Stimulated activated naive CD8-positive, alpha-beta T cell treated with anti-CD3 and anti-CD28 coated beads, Interleukin-15, amount 100 ng/mL, for 72 hours (primary cell): ENCODE results near the gene MTARC2.
A peak's percentile ranks its signal among the peaks of the same experiment; 100 is the strongest.

ENCODE experiments used
- ATAC-seq: fragments of 150-1000 bp; cut with Tn5 transposase; 2 replicates; pipeline ENCODE4 v1.10.0; 2021; ENCODE audit warnings: mild to moderate bottlenecking, moderate library complexity
- DNase-seq, 2 donors: peaks; one replicate each; pipeline ENCODE4 v3.0.0; 2021 to 2022
- H3K27ac Mint-ChIP-seq, 2 donors: one replicate each; pipeline ENCODE4 v1.8.0; 2022; ENCODE audit warnings: mild to moderate bottlenecking in 2 of 2, mixed read lengths in 2 of 2, moderate library complexity in 2 of 2
- H3K27me3 Mint-ChIP-seq: one replicate; pipeline ENCODE4 v1.8.0; 2022; ENCODE audit warnings: mixed read lengths
- H3K4me1 Mint-ChIP-seq: one replicate; pipeline ENCODE4 v1.8.0; 2022; ENCODE audit warnings: mild to moderate bottlenecking, mixed read lengths
- H3K4me3 Mint-ChIP-seq, 2 donors: one replicate each; pipeline ENCODE4 v1.8.0; 2022; ENCODE audit warnings: mild to moderate bottlenecking in 2 of 2, mixed read lengths in 2 of 2, moderate library complexity in 1 of 2
- H3K9me3 Mint-ChIP-seq, 2 donors: one replicate each; pipeline ENCODE4 v1.8.0; 2022; ENCODE audit warnings: mixed read lengths in 2 of 2

Gene MTARC2

GRCh38 chr1:220798338-220798737 is 50.2 kb downstream of the MTARC2 start:
- Mint-ChIP-seq H3K4me1 (no peaks in the 10 kb centered on the region), H3K4me3 (no peak overlapping the region), H3K27me3 (peaks cover 10% of the 10 kb centered on the region), H3K9me3 (no peaks in the 10 kb centered on the region), H3K27ac (peak overlapping the region in 1 of 2 donors; percentile 5)
- ATAC-seq (no peak), DNase-seq (no peak)

- no peak for ATAC-seq
Measured at GRCh38 chr1:220800262-220800661, 52.1 kb downstream of the MTARC2 start.

GRCh38 chr1:220803401-220804201 is 55.5 kb downstream of the MTARC2 start:
- peaks cover 23% of the 10 kb centered on the region for H3K27me3 Mint-ChIP-seq
- peak in 1 of 2 donors; percentile 17 for DNase-seq
- no peak for ATAC-seq
- H3K4me1 Mint-ChIP-seq = no peaks in the 10 kb centered on the region
- no peak overlapping the region for H3K4me3 Mint-ChIP-seq
- no peak overlapping the region for H3K27ac Mint-ChIP-seq
- no peaks in the 10 kb centered on the region for H3K9me3 Mint-ChIP-seq

More at GRCh38 chr1:220800262-220800661, 52.1 kb downstream of the MTARC2 start:
- no peak overlapping the region for H3K4me3 Mint-ChIP-seq
- no peak overlapping the region for H3K27ac Mint-ChIP-seq
- no peak for DNase-seq
- H3K27me3 Mint-ChIP-seq = peaks cover 23% of the 10 kb centered on the region
- no peaks in the 10 kb centered on the region for H3K4me1 Mint-ChIP-seq
- H3K9me3 Mint-ChIP-seq = no peaks in the 10 kb centered on the region

- no peak overlapping the region for H3K4me3 Mint-ChIP-seq
- H3K27me3 Mint-ChIP-seq = peaks cover 23% of the 10 kb centered on the region
- H3K27ac Mint-ChIP-seq = no peak overlapping the region
- no peak for DNase-seq
- no peaks in the 10 kb centered on the region for H3K9me3 Mint-ChIP-seq
- no peaks in the 10 kb centered on the region for H3K4me1 Mint-ChIP-seq
- ATAC-seq = no peak
Measured at GRCh38 chr1:220804202-220804586, 56.1 kb downstream of the MTARC2 start.

GRCh38 chr1:220806408-220806807 is 58.3 kb downstream of the MTARC2 start:
- Mint-ChIP-seq H3K27me3 (peaks cover 32% of the 10 kb centered on the region), H3K27ac (no peak overlapping the region), H3K4me1 (peaks cover 7% of the 10 kb centered on the region), H3K9me3 (no peaks in the 10 kb centered on the region), H3K4me3 (no peak overlapping the region)
- DNase-seq (no peak), ATAC-seq (no peak)

GRCh38 chr1:220807726-220808125 is 59.6 kb downstream of the MTARC2 start:
- Mint-ChIP-seq H3K4me3 (no peak overlapping the region), H3K9me3 (no peaks in the 10 kb centered on the region), H3K4me1 (peaks cover 7% of the 10 kb centered on the region), H3K27me3 (peaks cover 40% of the 10 kb centered on the region), H3K27ac (no peak overlapping the region)
- ATAC-seq = no peak
- DNase-seq = no peak

GRCh38 chr1:220808345-220809186 is 60.4 kb downstream of the MTARC2 start:
- Mint-ChIP-seq H3K4me1 (peaks cover 7% of the 10 kb centered on the region), H3K9me3 (no peaks in the 10 kb centered on the region), H3K27me3 (peaks cover 40% of the 10 kb centered on the region), H3K27ac (no peak overlapping the region), H3K4me3 (no peak overlapping the region)
- ATAC-seq (no peak), DNase-seq (no peak)

- Mint-ChIP-seq H3K27me3 (peaks cover 42% of the 10 kb centered on the region), H3K9me3 (no peaks in the 10 kb centered on the region), H3K27ac (no peak overlapping the region), H3K4me1 (peaks cover 7% of the 10 kb centered on the region), H3K4me3 (no peak overlapping the region)
- ATAC-seq (no peak), DNase-seq (no peak)
Measured at GRCh38 chr1:220809187-220809550, 61.0 kb downstream of the MTARC2 start.

- Mint-ChIP-seq H3K27ac (no peak overlapping the region), H3K9me3 (no peaks in the 10 kb centered on the region), H3K4me3 (no peak overlapping the region), H3K4me1 (peaks cover 7% of the 10 kb centered on the region), H3K27me3 (peaks cover 46% of the 10 kb centered on the region)
- ATAC-seq (no peak), DNase-seq (no peak)
Measured at GRCh38 chr1:220809704-220810103, 61.6 kb downstream of the MTARC2 start.

- H3K27ac Mint-ChIP-seq = no peak overlapping the region
- H3K4me1 Mint-ChIP-seq = peaks cover 7% of the 10 kb centered on the region
- no peaks in the 10 kb centered on the region for H3K9me3 Mint-ChIP-seq
- ATAC-seq (peak; percentile 86), DNase-seq (peak; percentile 61 to 68)
- H3K4me3 Mint-ChIP-seq = peak overlapping the region; percentile 10 to 50
- peaks cover 42% of the 10 kb centered on the region for H3K27me3 Mint-ChIP-seq
Measured at GRCh38 chr1:220810179-220810653, 62.1 kb downstream of the MTARC2 start.

- Mint-ChIP-seq H3K27ac (no peak overlapping the region), H3K9me3 (no peaks in the 10 kb centered on the region), H3K4me1 (peaks cover 7% of the 10 kb centered on the region), H3K4me3 (no peak overlapping the region), H3K27me3 (peaks cover 42% of the 10 kb centered on the region)
- ATAC-seq = no peak
- DNase-seq = no peak
Measured at GRCh38 chr1:220810963-220811362, 62.8 kb downstream of the MTARC2 start.

- Mint-ChIP-seq H3K27me3 (peaks cover 44% of the 10 kb centered on the region), H3K4me3 (no peak overlapping the region), H3K4me1 (peaks cover 7% of the 10 kb centered on the region), H3K27ac (no peak overlapping the region), H3K9me3 (no peaks in the 10 kb centered on the region)
- DNase-seq (no peak), ATAC-seq (no peak)
Measured at GRCh38 chr1:220811695-220812094, 63.6 kb downstream of the MTARC2 start.

GRCh38 chr1:220812308-220812707 is 64.2 kb downstream of the MTARC2 start:
- Mint-ChIP-seq H3K4me3 (no peak overlapping the region), H3K27ac (no peak overlapping the region), H3K27me3 (peaks cover 50% of the 10 kb centered on the region), H3K9me3 (no peaks in the 10 kb centered on the region), H3K4me1 (peaks cover 7% of the 10 kb centered on the region)
- ATAC-seq (no peak), DNase-seq (no peak)

- ATAC-seq = no peak
- peaks cover 52% of the 10 kb centered on the region for H3K27me3 Mint-ChIP-seq
Measured at GRCh38 chr1:220813013-220813412, 64.9 kb downstream of the MTARC2 start.

GRCh38 chr1:220815409-220815808 is 67.3 kb downstream of the MTARC2 start:
- no peak for DNase-seq
- no peak for ATAC-seq
- peaks cover 49% of the 10 kb centered on the region for H3K27me3 Mint-ChIP-seq
- H3K27ac Mint-ChIP-seq = peak overlapping the region in 1 of 2 donors; percentile 84
- H3K9me3 Mint-ChIP-seq = no peaks in the 10 kb centered on the region
- H3K4me3 Mint-ChIP-seq = no peak overlapping the region
- H3K4me1 Mint-ChIP-seq = peaks cover 4% of the 10 kb centered on the region

More at GRCh38 chr1:220813013-220813412, 64.9 kb downstream of the MTARC2 start:
- peaks cover 7% of the 10 kb centered on the region for H3K4me1 Mint-ChIP-seq
- no peak for DNase-seq
- no peak overlapping the region for H3K27ac Mint-ChIP-seq
- no peaks in the 10 kb centered on the region for H3K9me3 Mint-ChIP-seq
- H3K4me3 Mint-ChIP-seq = no peak overlapping the region

GRCh38 chr1:220817907-220818306 is 69.8 kb downstream of the MTARC2 start:
- no peaks in the 10 kb centered on the region for H3K9me3 Mint-ChIP-seq
- no peak for ATAC-seq
- H3K4me3 Mint-ChIP-seq = no peak overlapping the region
- DNase-seq = no peak
- peaks cover 28% of the 10 kb centered on the region for H3K27me3 Mint-ChIP-seq
- no peak overlapping the region for H3K27ac Mint-ChIP-seq
- no peaks in the 10 kb centered on the region for H3K4me1 Mint-ChIP-seq
